K562 (cell line): ENCODE data around the gene NRG3. TPM values are rescaled to one million over a fixed set of nuclear protein-coding genes. Genes with fewer than 3 reads are reported as not detected.

ENCODE experiments used
- ATAC-seq: fragments of 200-7000 bp; cut with Tn5 transposase; 3 replicates; pipeline ENCODE4 v1.9.1; 2020; ENCODE audit warnings: moderate library complexity
- BruUV-seq: library from RNA; stranded (reverse); fragments of 400-500 nt; replicated peaks from 2 replicates; lab custom pipeline; 2021; lab: Mats Ljungman, UMichigan
- CTCF ChIA-PET: fragments of 300-600 bp; formaldehyde crosslinking; extraction: SDS; loops from one replicate; lab custom pipeline; 2021; ENCODE audit warnings: low intra/inter-chr PET ratio; lab: Yijun Ruan, JAX
- POLR2A ChIA-PET: fragments of 300-600, 350-650 bp; sonication (Branson Sonifier 250); formaldehyde crosslinking; extraction: SDS; loops from one replicate; lab custom pipeline; 2021; ENCODE audit warnings: antibody characterized with exemption, inconsistent platforms; lab: Yijun Ruan, JAX
- DNase-seq, 4 experiments: peaks; one replicate each; pipeline versions ENCODE4 v3.0.0 to v3.0.0-alpha.2; 2011 to 2018; ENCODE audit warnings: low spot score in 3 of 4, mixed read lengths in 3 of 4; ENCODE audit errors: extremely low read depth in 1 of 4
- FAIRE-seq: peaks from 2 replicates; lab custom pipeline; 2011; peaks lifted over from hg19 to GRCh38; lab: Jason Lieb, UNC
- H2AFZ ChIP-seq: 2 replicates; pipeline ENCODE4 v1.6.0; 2011; ENCODE audit warnings: low read depth, low read length, control low read depth, inconsistent platforms
- H3K27ac ChIP-seq: fragments of 200-600 bp; 3 replicates; pipeline ENCODE4 v1.8.0; 2011; ENCODE audit warnings: low read depth, mild to moderate bottlenecking, control low read depth, inconsistent platforms, low read length, moderate library complexity, mixed read lengths; ENCODE audit errors: extremely low read depth
- H3K27me3 ChIP-seq, 2 experiments: fragments of 300-600 bp in 1 of 2; 2 replicates in 1 of 2; 3 replicates in 1 of 2; pipeline versions ENCODE4 v1.6.0 to v1.8.0; 2011; ENCODE audit warnings: inconsistent platforms in 2 of 2, low read length in 2 of 2, mild to moderate bottlenecking in 1 of 2, mixed read lengths in 1 of 2, moderate library complexity in 1 of 2; ENCODE audit not compliant: control insufficient read depth in 2 of 2, insufficient read depth in 2 of 2
- H3K36me3 ChIP-seq: fragments of 300-600 bp; 3 replicates; pipeline ENCODE4 v1.8.0; 2011; ENCODE audit warnings: mild to moderate bottlenecking, low read length, inconsistent platforms; ENCODE audit not compliant: control insufficient read depth, insufficient read depth
- H3K4me1 ChIP-seq, 2 experiments: fragments of 200-600 bp in 1 of 2; replicated peaks in 1 of 2; 2 replicates in 1 of 2; 3 replicates in 1 of 2; pipeline versions ENCODE4 v1.5.1 to v1.8.0; 2011; ENCODE audit warnings: inconsistent platforms in 2 of 2, low read length in 2 of 2, mild to moderate bottlenecking in 1 of 2, mixed read lengths in 1 of 2, moderate library complexity in 1 of 2; ENCODE audit not compliant: control insufficient read depth in 2 of 2, insufficient read depth in 2 of 2
- H3K4me2 ChIP-seq: 2 replicates; pipeline ENCODE4 v1.6.1; 2011; ENCODE audit warnings: low read length, control low read depth, inconsistent platforms, mixed read lengths; ENCODE audit not compliant: insufficient read depth
- H3K4me3 ChIP-seq: fragments of 200-600 bp; sonication (generic), shearing (Covaris generic); 2 replicates; pipeline ENCODE4 v1.5.1; 2016; ENCODE audit warnings: control low read depth, inconsistent platforms
- H3K79me2 ChIP-seq: fragments of 200-600 bp; 3 replicates; pipeline ENCODE4 v1.8.0; 2011; ENCODE audit warnings: low read length, inconsistent platforms; ENCODE audit not compliant: control insufficient read depth, insufficient read depth
- H3K9ac ChIP-seq, 2 experiments: 2 replicates each; pipeline versions ENCODE4 v1.6.0 to v1.6.1; 2011; ENCODE audit warnings: low read depth in 2 of 2, low read length in 2 of 2, control low read depth in 1 of 2, inconsistent platforms in 1 of 2, mild to moderate bottlenecking in 1 of 2, mixed read lengths in 1 of 2; ENCODE audit not compliant: insufficient read depth in 1 of 2
- H3K9me1 ChIP-seq: one replicate; pipeline ENCODE4 v1.6.0; 2011; ENCODE audit warnings: inconsistent platforms, mild to moderate bottlenecking, low read length, moderate library complexity; ENCODE audit not compliant: control insufficient read depth, insufficient read depth
- H3K9me3 ChIP-seq: replicated peaks from 2 replicates; pipeline ENCODE4 v1.5.1; 2011; ENCODE audit warnings: low read depth, low read length, inconsistent platforms; ENCODE audit not compliant: control insufficient read depth, insufficient read depth
- H4K20me1 ChIP-seq: replicated peaks from 2 replicates; pipeline ENCODE4 v1.6.1; 2011; ENCODE audit warnings: low read length, inconsistent platforms, mixed read lengths; ENCODE audit not compliant: control insufficient read depth, insufficient read depth
- BRF2 ChIP-seq: IDR thresholded peaks from 3 replicates; pipeline ENCODE4 v1.6.1; 2011; ENCODE audit warnings: borderline replicate concordance, mild to moderate bottlenecking; ENCODE audit not compliant: insufficient read length, insufficient read depth
- CEBPG ChIP-seq, 3 experiments: fragments of 200-800 bp in 1 of 3; sonication (Bioruptor generic) in 1 of 3; sonication (generic) in 1 of 3; formaldehyde crosslinking in 1 of 3; IDR thresholded peaks in 2 of 3; conservative IDR thresholded peaks in 1 of 3; 2 replicates each; pipeline versions ENCODE4 v1.6.1 to v1.8.0; 2016 to 2022; ENCODE audit warnings: missing compliant biosample characterization in 2 of 3, missing genetic modification characterization in 2 of 3, mild to moderate bottlenecking in 1 of 3, missing genetic modification reagents in 1 of 3
- DLX4 ChIP-seq: fragments of 250-450 bp; sonication (Bioruptor Pico); IDR thresholded peaks from 2 replicates; pipeline ENCODE4 v1.6.1; 2021; ENCODE audit warnings: mild to moderate bottlenecking
- DMBX1 ChIP-seq: fragments of 250-450 bp; sonication (Bioruptor Pico); IDR thresholded peaks from 2 replicates; pipeline ENCODE4 v1.8.0; 2022; ENCODE audit warnings: inconsistent platforms, mild to moderate bottlenecking, moderate library complexity, borderline replicate concordance
- FOXJ3 ChIP-seq: sonication (generic); formaldehyde crosslinking; IDR thresholded peaks from 2 replicates; pipeline ENCODE4 v1.4.0; 2020; ENCODE audit warnings: mild to moderate bottlenecking, missing genetic modification reagents
- HIVEP1 ChIP-seq: fragments of 250-450 bp; sonication (Bioruptor Pico); IDR thresholded peaks from 2 replicates; pipeline ENCODE4 v1.4.0; 2020; ENCODE audit warnings: mild to moderate bottlenecking
- KLF1 ChIP-seq: fragments of 450-650 bp; IDR thresholded peaks from 2 replicates; pipeline ENCODE4 v1.6.1; 2016; ENCODE audit warnings: missing genetic modification characterization, missing compliant biosample characterization
- MTA3 ChIP-seq: fragments of 450-650 bp; formaldehyde crosslinking; IDR thresholded peaks from 2 replicates; pipeline ENCODE4 v1.6.1; 2017; ENCODE audit warnings: mild to moderate bottlenecking, borderline replicate concordance
- TCF7 ChIP-seq: sonication (generic); IDR thresholded peaks from 2 replicates; pipeline ENCODE4 v1.6.1; 2016; ENCODE audit warnings: antibody characterized with exemption, borderline replicate concordance
- ZBTB8A ChIP-seq: fragments of 450-650 bp; IDR thresholded peaks from 2 replicates; pipeline ENCODE4 v1.6.1; 2018; ENCODE audit warnings: mild to moderate bottlenecking, moderate library complexity; ENCODE audit not compliant: partially characterized antibody
- ZFP1 ChIP-seq: fragments of 450-650 bp; formaldehyde crosslinking; IDR thresholded peaks from 2 replicates; pipeline ENCODE4 v1.4.0; 2020; ENCODE audit warnings: mild to moderate bottlenecking, mixed read lengths
- ZNF232 ChIP-seq: sonication (generic); formaldehyde crosslinking; IDR thresholded peaks from 2 replicates; pipeline ENCODE4 v1.8.0; 2022; ENCODE audit warnings: mild to moderate bottlenecking, missing genetic modification reagents
- WGBS: fragments of 100-300 bp; shearing (Covaris generic); methylation state at CpG from one replicate; pipeline ENCODE4 v1.1.6; 2016; ENCODE audit warnings: low coverage, mixed read lengths; ENCODE audit not compliant: insufficient coverage; ENCODE audit errors: missing lambda C conversion rate; 5-methylcytosine and 5-hydroxymethylcytosine counted together
- in situ Hi-C: fragments of 300-500 bp; cut with MboI; formaldehyde crosslinking; loops from 4 replicates; pipeline ENCODE4 v1.15.0; 2018; ENCODE audit warnings: inconsistent platforms, mixed read lengths
- intact Hi-C: fragments of 100-400 bp; cut with micrococcal nuclease; formaldehyde crosslinking; loops from 2 replicates; pipeline ENCODE4 v1.14.2; 2022
- polyA plus RNA-seq, 8 experiments: library from polyadenylated mRNA; depleted of rRNA in 4 of 8; stranded (reverse) in 5 of 8; unstranded in 3 of 8; fragments of >200 nt; fragmentation: Nextera tagmentation in 2 of 8; fragmentation: Illumina TruSeq in 1 of 8; extraction: Ambion mirVana in 2 of 8; extraction: Trizol in 1 of 8; gene quantifications; 2 replicates each; pipeline versions ENCODE4 v1.2.1 to v1.2.3, GENCODE V29; 2011 to 2014; ENCODE audit warnings: inconsistent platforms in 1 of 8, missing spikeins in 1 of 8
- total RNA-seq, 7 experiments: library from RNA; depleted of rRNA in 6 of 7; stranded (reverse); fragments of >200 nt in 6 of 7; fragmentation: Illumina TruSeq in 2 of 7; extraction: Trizol in 2 of 7; gene quantifications; 2 replicates each; pipeline versions ENCODE4 v1.2.1 to v1.2.3, GENCODE V29; 2011 to 2021; ENCODE audit warnings: low replicate concordance in 1 of 7
- TF ChIP-seq, protein P1 (sequence below): fragments of 450-650 bp; IDR thresholded peaks from 2 replicates; pipeline ENCODE4 v1.6.1; 2016; ENCODE audit warnings: low read depth

Gene NRG3
- total and polyA plus RNA-seq, 9 of the 15 experiments (the other 6 are each of a cell fraction or from before 2014, with no cell fraction given): not detected

- no peak overlapping the region for H3K27ac ChIP-seq
- 0% methylated on average over 3 of the region's 3 CpGs for WGBS
- no peak overlapping the region for H3K4me2 ChIP-seq
- H3K9me1 ChIP-seq: no peaks in the 10 kb centered on the region
- no peak overlapping the region for H3K4me3 ChIP-seq
- H2AFZ ChIP-seq: no peak overlapping the region
- H3K36me3 ChIP-seq: no peaks in the 10 kb centered on the region
- peaks cover 3% of the 10 kb centered on the region; the same call in 1 of the 2 replicates for H3K9me3 ChIP-seq
- H3K27me3 ChIP-seq: no peaks in the 10 kb centered on the region
- ChIA-PET CTCF (no interaction called here), POLR2A (no interaction called here)
- FAIRE-seq (no peak), ATAC-seq (no peak), DNase-seq (no peak)
- H3K79me2 ChIP-seq: no peaks in the 10 kb centered on the region
- no peaks in the 10 kb centered on the region for H3K4me1 ChIP-seq
- H3K9ac ChIP-seq: no peak overlapping the region
- intact Hi-C loops: no loop called here
- BruUV-seq: no TSS peak
- in situ Hi-C loops: no loop called here
- no peaks in the 10 kb centered on the region for H4K20me1 ChIP-seq
- TF ChIP-seq CEBPG (CRISPR knock-in tag; IDR thresholded peaks at IDR 0.05) (no peak), CEBPG (tag; conservative IDR thresholded peaks at IDR 0.05 in 1 of 2, IDR thresholded peaks at IDR 0.05 in 1 of 2) (no peak), MTA3 (no peak), DMBX1 (CRISPR knock-in tag) (no peak), BRF2 (no peak), ZBTB8A (no peak), FOXJ3 (CRISPR knock-in tag) (no peak), KLF1 (no peak), TCF7 (no peak), ZNF232 (CRISPR knock-in tag) (no peak), DLX4 (no peak), ZFP1 (no peak), HIVEP1 (CRISPR knock-in tag) (no peak)
- TF ChIP-seq, protein P1, sequence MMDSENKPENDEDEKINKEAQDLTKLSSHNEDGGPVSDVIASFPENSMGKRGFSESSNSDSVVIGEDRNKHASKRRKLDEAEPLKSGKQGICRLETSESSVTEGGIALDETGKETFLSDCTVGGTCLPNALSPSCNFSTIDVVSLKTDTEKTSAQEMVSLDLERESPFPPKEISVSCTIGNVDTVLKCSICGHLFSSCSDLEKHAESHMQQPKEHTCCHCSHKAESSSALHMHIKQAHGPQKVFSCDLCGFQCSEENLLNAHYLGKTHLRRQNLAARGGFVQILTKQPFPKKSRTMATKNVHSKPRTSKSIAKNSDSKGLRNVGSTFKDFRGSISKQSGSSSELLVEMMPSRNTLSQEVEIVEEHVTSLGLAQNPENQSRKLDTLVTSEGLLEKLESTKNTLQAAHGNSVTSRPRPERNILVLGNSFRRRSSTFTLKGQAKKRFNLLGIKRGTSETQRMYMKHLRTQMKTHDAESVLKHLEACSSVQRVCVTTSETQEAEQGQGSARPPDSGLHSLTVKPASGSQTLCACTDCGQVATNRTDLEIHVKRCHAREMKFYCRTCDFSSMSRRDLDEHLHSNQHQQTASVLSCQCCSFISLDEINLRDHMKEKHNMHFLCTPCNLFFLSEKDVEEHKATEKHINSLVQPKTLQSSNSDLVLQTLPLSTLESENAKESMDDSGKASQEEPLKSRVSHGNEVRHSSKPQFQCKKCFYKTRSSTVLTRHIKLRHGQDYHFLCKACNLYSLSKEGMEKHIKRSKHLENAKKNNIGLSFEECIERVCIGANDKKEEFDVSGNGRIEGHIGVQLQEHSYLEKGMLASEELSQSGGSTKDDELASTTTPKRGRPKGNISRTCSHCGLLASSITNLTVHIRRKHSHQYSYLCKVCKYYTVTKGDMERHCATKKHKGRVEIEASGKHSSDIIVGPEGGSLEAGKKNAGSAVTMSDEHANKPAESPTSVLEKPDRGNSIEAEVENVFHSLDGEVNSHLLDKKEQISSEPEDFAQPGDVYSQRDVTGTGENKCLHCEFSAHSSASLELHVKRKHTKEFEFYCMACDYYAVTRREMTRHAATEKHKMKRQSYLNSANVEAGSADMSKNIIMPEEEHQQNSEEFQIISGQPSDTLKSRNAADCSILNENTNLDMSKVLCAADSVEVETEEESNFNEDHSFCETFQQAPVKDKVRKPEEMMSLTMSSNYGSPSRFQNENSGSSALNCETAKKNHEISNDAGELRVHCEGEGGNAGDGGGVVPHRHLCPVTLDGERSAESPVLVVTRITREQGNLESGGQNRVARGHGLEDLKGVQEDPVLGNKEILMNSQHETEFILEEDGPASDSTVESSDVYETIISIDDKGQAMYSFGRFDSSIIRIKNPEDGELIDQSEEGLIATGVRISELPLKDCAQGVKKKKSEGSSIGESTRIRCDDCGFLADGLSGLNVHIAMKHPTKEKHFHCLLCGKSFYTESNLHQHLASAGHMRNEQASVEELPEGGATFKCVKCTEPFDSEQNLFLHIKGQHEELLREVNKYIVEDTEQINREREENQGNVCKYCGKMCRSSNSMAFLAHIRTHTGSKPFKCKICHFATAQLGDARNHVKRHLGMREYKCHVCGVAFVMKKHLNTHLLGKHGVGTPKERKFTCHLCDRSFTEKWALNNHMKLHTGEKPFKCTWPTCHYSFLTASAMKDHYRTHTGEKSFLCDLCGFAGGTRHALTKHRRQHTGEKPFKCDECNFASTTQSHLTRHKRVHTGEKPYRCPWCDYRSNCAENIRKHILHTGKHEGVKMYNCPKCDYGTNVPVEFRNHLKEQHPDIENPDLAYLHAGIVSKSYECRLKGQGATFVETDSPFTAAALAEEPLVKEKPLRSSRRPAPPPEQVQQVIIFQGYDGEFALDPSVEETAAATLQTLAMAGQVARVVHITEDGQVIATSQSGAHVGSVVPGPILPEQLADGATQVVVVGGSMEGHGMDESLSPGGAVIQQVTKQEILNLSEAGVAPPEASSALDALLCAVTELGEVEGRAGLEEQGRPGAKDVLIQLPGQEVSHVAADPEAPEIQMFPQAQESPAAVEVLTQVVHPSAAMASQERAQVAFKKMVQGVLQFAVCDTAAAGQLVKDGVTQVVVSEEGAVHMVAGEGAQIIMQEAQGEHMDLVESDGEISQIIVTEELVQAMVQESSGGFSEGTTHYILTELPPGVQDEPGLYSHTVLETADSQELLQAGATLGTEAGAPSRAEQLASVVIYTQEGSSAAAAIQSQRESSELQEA: no peak
Observed at GRCh38 chr10:82171899-82172298, 296.9 kb downstream of the NRG3 start.
